Measurements from ENCODE around the gene TBCE.

DNA sequence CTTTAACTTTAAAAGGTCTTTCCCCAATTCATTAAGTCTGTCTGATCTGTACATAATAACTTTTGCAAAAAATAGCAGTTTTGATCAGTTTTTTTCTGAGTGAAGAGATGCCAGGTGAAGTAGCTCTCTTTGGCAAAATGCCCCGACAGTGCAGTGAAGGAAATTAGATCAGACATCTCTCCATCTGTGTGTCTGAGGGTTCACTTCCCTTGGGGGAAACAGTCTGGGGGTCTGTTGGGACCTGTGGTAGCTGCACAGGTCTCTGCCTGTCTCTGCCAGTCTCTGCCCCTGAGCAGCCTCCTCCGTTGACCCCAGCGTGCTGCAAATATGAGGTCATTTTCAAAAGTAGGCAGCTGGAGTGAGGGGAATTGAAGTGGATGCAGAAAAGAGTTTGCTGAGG lies 54.5 kb downstream of the TBCE start:
- TF ChIP-seq, protein P1, sequence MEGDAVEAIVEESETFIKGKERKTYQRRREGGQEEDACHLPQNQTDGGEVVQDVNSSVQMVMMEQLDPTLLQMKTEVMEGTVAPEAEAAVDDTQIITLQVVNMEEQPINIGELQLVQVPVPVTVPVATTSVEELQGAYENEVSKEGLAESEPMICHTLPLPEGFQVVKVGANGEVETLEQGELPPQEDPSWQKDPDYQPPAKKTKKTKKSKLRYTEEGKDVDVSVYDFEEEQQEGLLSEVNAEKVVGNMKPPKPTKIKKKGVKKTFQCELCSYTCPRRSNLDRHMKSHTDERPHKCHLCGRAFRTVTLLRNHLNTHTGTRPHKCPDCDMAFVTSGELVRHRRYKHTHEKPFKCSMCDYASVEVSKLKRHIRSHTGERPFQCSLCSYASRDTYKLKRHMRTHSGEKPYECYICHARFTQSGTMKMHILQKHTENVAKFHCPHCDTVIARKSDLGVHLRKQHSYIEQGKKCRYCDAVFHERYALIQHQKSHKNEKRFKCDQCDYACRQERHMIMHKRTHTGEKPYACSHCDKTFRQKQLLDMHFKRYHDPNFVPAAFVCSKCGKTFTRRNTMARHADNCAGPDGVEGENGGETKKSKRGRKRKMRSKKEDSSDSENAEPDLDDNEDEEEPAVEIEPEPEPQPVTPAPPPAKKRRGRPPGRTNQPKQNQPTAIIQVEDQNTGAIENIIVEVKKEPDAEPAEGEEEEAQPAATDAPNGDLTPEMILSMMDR (IDR thresholded peaks at IDR 0.05; ENCODE audit: insufficient read depth, low read depth, low read length) = no peak
- no peak for TF ChIP-seq EZH2 (IDR thresholded peaks at IDR 0.05; ENCODE audit: insufficient read depth, low read length)

All from astrocyte (in vitro differentiated cells and primary cell).